GM19452 (cell line): ENCODE results near the gene DMRT1.
A peak's percentile ranks its signal among the peaks of the same experiment; 100 is the strongest.
"Not testable (repeated sequence)": the region's sequence is repeated elsewhere in the genome, so short reads cannot be mapped to it uniquely, and the experiment has no call there.

Experiments used
- ATAC-seq: cut with Tn5 transposase; IDR thresholded peaks from one replicate; pipeline ENCODE4 v1.9.1; 2021; ENCODE audit not compliant: unreplicated experiment

Gene DMRT1

GRCh38 chr9:995781-996180 is 154.3 kb downstream of the DMRT1 start:
- no peak for ATAC-seq

DNA sequence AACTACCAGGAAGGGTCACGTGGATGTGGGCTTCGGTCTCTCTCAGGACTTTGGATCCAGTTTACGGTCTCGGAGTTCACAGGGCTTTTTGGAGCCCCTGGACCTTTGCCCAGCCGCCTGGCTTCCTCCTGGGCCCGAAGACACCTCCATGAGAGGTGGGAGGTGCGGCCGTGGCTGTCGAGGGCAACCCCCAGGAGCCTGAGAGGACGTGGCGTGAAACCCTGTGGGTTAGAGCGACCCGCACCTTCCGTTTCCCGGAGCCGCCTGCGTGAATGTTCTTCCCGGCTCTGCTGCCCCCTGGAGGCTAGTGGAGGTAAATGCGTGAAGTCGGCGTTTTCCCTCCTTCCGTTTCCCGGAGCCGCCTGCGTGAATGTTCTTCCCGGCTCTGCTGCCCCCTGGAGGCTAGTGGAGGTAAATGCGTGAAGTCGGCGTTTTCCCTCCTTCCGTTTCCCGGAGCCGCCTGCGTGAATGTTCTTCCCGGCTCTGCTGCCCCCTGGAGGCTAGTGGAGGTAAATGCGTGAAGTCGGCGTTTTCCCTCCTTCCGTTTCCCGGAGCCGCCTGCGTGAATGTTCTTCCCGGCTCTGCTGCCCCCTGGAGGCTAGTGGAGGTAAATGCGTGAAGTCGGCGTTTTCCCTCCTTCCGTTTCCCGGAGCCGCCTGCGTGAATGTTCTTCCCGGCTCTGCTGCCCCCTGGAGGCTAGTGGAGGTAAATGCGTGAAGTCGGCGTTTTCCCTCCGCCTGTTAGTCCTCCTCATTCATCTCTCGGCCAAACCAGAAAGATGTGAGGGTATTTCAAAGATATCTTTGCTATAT is 157.0 kb downstream of the DMRT1 start:
- ATAC-seq: not testable (repeated sequence)

DNA sequence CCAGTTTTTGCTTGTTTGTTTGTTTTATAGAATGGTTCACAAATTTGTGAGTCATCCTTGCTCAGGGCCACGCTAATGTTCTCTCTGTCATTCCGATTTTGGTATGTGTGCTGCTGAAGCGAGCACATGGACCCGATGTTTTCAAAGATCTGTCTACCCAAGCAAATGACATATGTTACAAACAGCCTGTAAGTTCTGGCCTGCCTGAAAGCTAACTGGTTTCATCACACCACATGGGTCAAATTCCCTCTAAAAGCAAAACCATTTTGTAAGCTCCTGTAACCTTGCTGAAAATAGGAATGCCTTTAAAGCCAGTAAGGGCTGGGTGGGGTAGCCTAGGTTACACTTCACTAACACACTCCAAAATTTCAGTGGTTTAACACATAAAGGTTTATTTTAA is 160.3 kb downstream of the DMRT1 start:
- no peak for ATAC-seq

- no peak for ATAC-seq
Measured at GRCh38 chr9:1002678-1003077, 161.2 kb downstream of the DMRT1 start.

- no peak for ATAC-seq
Measured at GRCh38 chr9:1005043-1005667, 163.7 kb downstream of the DMRT1 start.

DNA sequence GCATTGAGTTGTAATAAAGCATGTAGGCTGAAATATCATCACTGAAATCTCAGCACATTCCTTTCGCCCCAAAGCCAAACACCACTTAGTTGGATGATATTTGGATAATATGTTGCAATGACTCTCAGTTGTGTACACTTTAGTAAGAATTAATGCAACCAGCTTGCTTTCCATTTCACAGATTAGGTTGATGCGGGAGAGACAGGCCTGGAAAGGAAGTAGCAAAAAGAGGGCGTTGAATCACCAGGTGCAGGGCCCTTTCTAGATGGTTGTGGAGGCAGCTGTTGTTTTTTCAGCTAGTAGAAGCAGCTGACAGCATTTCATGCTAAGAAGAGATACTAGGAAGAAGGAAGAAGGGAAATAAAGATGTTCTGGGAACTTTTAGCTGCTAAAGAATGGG is 165.8 kb downstream of the DMRT1 start:
- no peak for ATAC-seq

GRCh38 chr9:1008216-1008615 is 166.7 kb downstream of the DMRT1 start:
- ATAC-seq: no peak

DNA sequence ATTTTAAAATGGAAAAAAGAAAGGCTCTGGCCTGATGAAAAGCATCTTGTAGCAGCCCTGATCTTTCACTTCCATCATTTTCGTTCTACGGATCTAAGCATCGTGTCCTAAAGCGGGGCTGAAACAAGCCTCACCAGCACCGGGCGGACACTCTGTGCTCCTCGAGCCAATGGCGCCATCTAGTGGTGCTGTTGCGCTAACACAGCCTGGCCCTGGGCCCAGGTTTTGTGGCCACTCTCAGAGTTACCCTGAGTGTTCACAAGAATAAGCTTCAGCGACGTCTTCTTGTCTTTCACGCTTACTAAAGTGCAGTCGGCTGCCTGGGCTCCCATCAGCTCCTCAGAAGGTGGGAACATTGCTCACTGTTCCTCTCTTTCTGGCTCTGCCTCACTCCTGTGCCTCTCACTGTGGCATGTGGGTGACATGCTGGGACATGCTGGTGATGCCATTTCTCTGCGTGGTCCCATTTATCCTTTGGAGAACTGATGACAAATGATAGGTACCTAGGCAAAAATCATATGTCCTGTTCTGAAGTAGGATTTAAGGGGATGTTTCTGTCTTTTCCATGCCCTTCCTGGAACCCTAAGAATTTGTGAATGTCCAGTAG is 167.7 kb downstream of the DMRT1 start:
- peak; percentile 95 for ATAC-seq

- ATAC-seq: no peak
Measured at GRCh38 chr9:1013021-1013420, 171.5 kb downstream of the DMRT1 start.

DNA sequence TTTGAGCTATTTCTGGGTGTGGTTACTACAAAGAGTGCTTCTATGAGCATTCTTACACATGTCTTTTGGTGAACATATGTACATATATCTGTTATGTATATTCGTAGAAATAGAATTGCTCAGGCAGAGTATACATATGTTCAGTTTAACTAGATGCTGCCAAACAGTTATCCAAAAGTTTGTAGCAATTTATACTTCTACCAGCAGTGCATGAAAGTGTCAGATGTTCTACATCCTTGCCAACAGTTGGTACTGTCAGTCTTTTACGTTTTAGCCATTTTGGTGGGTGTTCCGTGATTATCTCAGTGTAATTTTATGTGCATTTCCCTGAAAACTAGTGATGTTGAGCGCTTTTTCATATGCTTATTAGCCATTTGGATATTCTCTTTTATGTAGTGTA is 172.7 kb downstream of the DMRT1 start:
- ATAC-seq: no peak

DNA sequence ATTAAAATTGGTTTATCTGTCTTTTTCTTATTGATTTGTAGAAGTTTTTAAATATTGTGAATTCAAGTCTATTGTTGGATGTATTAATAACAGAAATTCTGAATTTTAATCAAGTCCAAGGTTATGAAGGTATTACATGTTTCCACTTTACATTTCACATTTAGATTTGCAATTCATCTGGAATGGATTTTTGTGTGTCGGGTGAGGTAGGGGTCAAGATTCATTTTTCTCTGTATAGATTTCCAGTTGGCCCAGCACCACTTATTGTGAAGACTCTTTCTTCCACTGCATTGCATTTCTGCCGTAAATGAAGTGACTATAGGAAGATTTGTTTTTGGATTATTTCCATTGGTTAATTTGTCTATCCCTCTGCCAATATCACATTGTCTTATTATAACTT is 173.1 kb downstream of the DMRT1 start:
- ATAC-seq: no peak

GRCh38 chr9:1018121-1018520 is 176.6 kb downstream of the DMRT1 start:
- ATAC-seq: no peak
